Ramos (cell line): ENCODE results near the gene ADGRL4.

ENCODE experiments used
- in situ Hi-C: fragments of 300-500 bp; cut with MboI; formaldehyde crosslinking; loops from one replicate; pipeline ENCODE4 v1.14.3; 2022; ENCODE audit warnings: low sequenced_read_pairs; ENCODE audit not compliant: unreplicated experiment

ADGRL4 gene

GRCh38 chr1:78840453-78841271 is 165.9 kb downstream of the ADGRL4 start:
- in situ Hi-C loops = no loop called here
